Glomerular visceral epithelial cell (primary cell): ENCODE results near the gene DISP2.

Experiments
- DNase-seq: peaks from one replicate; pipeline ENCODE4 v3.0.0-alpha.2; 2016; ENCODE audit errors: extremely low spot score

Gene DISP2

GRCh38 chr15:40357723-40358470 is at the start of gene DISP2:
Gene DISP2, plus strand, starts transcription at chr15:40358219. Its CDS starts 103 bp downstream, at chr15:40358322.
- peak; percentile 91 for DNase-seq

GRCh38 chr15:40309344-40309862 is 48.6 kb upstream of the DISP2 start:
- no peak for DNase-seq

GRCh38 chr15:40310001-40310959 is 47.7 kb upstream of the DISP2 start:
- DNase-seq: peak; percentile 39

- no peak for DNase-seq
Measured at GRCh38 chr15:40310993-40311392, 47.0 kb upstream of the DISP2 start.

- no peak for DNase-seq
Measured at GRCh38 chr15:40312370-40313158, 45.5 kb upstream of the DISP2 start.

- DNase-seq: peak; percentile 53
Measured at GRCh38 chr15:40313531-40314398, 44.3 kb upstream of the DISP2 start.

- no peak for DNase-seq
Measured at GRCh38 chr15:40314723-40315276, 43.2 kb upstream of the DISP2 start.

- DNase-seq: no peak
Measured at GRCh38 chr15:40316931-40317330, 41.1 kb upstream of the DISP2 start.

- no peak for DNase-seq
Measured at GRCh38 chr15:40317580-40317979, 40.4 kb upstream of the DISP2 start.

GRCh38 chr15:40320409-40320808 is 37.6 kb upstream of the DISP2 start:
- DNase-seq: no peak

- peak; percentile 67 for DNase-seq
Measured at GRCh38 chr15:40320931-40321371, 37.1 kb upstream of the DISP2 start.

- no peak for DNase-seq
Measured at GRCh38 chr15:40322531-40323238, 35.3 kb upstream of the DISP2 start.

- DNase-seq: peak; percentile 97
Measured at GRCh38 chr15:40323239-40323952, 34.6 kb upstream of the DISP2 start, which contains the start of gene INAFM2. Gene INAFM2, plus strand, starts transcription at chr15:40323692. Its CDS starts 364 bp downstream, at chr15:40324056.

GRCh38 chr15:40323953-40324937 is 33.8 kb upstream of the DISP2 start:
- no peak for DNase-seq

GRCh38 chr15:40325188-40325587 is 32.8 kb upstream of the DISP2 start:
- DNase-seq: no peak

- DNase-seq: no peak
Measured at GRCh38 chr15:40325700-40326099, 32.3 kb upstream of the DISP2 start.

- DNase-seq: no peak
Measured at GRCh38 chr15:40327457-40327856, 30.6 kb upstream of the DISP2 start.

GRCh38 chr15:40328176-40328575 is 29.8 kb upstream of the DISP2 start:
- DNase-seq: peak; percentile 32
